CD4-positive, alpha-beta T cell (primary cell): ENCODE data around the gene TSPAN7. TPM values are rescaled to one million over a fixed set of nuclear protein-coding genes. Genes with fewer than 3 reads are reported as not detected.

ENCODE experiments used
- ATAC-seq: fragments of 200-7000 bp; cut with Tn5 transposase; one replicate; pipeline ENCODE4 v1.10.0; 2022; ENCODE audit warnings: mild to moderate bottlenecking; ENCODE audit not compliant: poor library complexity
- CTCF ChIA-PET: fragments of 350-600 bp; sonication (Branson Sonifier 250); formaldehyde crosslinking; loops from one replicate; lab custom pipeline; 2021; ENCODE audit warnings: antibody characterized with exemption, inconsistent platforms; lab: Charles Lee
- POLR2A ChIA-PET: fragments of 350-600 bp; sonication (Branson Sonifier 250); formaldehyde crosslinking; loops from one replicate; lab custom pipeline; 2021; ENCODE audit warnings: antibody characterized with exemption, inconsistent platforms; lab: Charles Lee
- DNase-seq, 14 experiments: peaks; one replicate each; pipeline ENCODE4 v3.0.0-alpha.2; 2013 to 2020; ENCODE audit warnings: mixed read lengths in 2 of 14
- H3K27ac ChIP-seq, 2 donors: one replicate each; pipeline versions ENCODE4 v1.5.1 to v1.7.0; 2013; ENCODE audit warnings: low read length in 2 of 2, low read depth in 1 of 2, mild to moderate bottlenecking in 1 of 2
- H3K27me3 ChIP-seq, 2 experiments: 1 replicate in 1 of 2; 2 replicates in 1 of 2; pipeline versions ENCODE4 v1.6.1 to v1.7.0; 2013; ENCODE audit warnings: low read length in 2 of 2, control low read depth in 1 of 2, mild to moderate bottlenecking in 1 of 2, moderate library complexity in 1 of 2; ENCODE audit not compliant: insufficient read depth in 2 of 2, control insufficient read depth in 1 of 2
- H3K36me3 ChIP-seq: one replicate; pipeline ENCODE4 v1.6.1; 2013; ENCODE audit warnings: low read length, control low read depth; ENCODE audit not compliant: insufficient read depth
- H3K4me1 ChIP-seq: one replicate; pipeline ENCODE4 v1.6.1; 2013; ENCODE audit warnings: low read length, control low read depth; ENCODE audit not compliant: insufficient read depth
- H3K4me3 ChIP-seq: one replicate; pipeline ENCODE4 v1.5.1; 2013; ENCODE audit warnings: mild to moderate bottlenecking, low read length, moderate library complexity
- H3K9me3 ChIP-seq, 2 experiments: 1 replicate in 1 of 2; 2 replicates in 1 of 2; pipeline versions ENCODE4 v1.6.1 to v1.7.0; 2013; ENCODE audit warnings: low read length in 2 of 2, mild to moderate bottlenecking in 2 of 2, control low read depth in 1 of 2, moderate library complexity in 1 of 2; ENCODE audit not compliant: control insufficient read depth in 1 of 2, insufficient read depth in 1 of 2
- H3K27ac Mint-ChIP-seq: one replicate; pipeline ENCODE4 v1.8.0; 2020; ENCODE audit warnings: mixed read lengths
- H3K27me3 Mint-ChIP-seq: one replicate; pipeline ENCODE4 v1.8.0; 2021; ENCODE audit warnings: mixed read lengths
- H3K36me3 Mint-ChIP-seq: one replicate; pipeline ENCODE4 v1.8.0; 2021; ENCODE audit warnings: low read depth, mixed read lengths
- H3K4me1 Mint-ChIP-seq: one replicate; pipeline ENCODE4 v1.8.0; 2021; ENCODE audit warnings: low read depth, mixed read lengths
- H3K4me3 Mint-ChIP-seq: one replicate; pipeline ENCODE4 v1.8.0; 2020; ENCODE audit warnings: mild to moderate bottlenecking, mixed read lengths
- H3K9me3 Mint-ChIP-seq: one replicate; pipeline ENCODE4 v1.8.0; 2020; ENCODE audit warnings: mixed read lengths
- intact Hi-C, 2 experiments: fragments of 100-400 bp; cut with DNase I in 1 of 2; cut with micrococcal nuclease in 1 of 2; formaldehyde crosslinking; loops; one replicate each; pipeline versions ENCODE4 v1.15.1 to v1.9.0; 2023 to 2025; cut with DNase I, micrococcal nuclease
- total RNA-seq, 174 experiments: library from RNA in 2 of 174; stranded (reverse) in 2 of 174; gene quantifications; one replicate each; pipeline ENCODE4 v1.2.3 and lab custom pipeline; 2021 to 2026
- TF ChIP-seq, protein P1 (sequence below): fragments of 200-600 bp; IDR thresholded peaks from one replicate; pipeline ENCODE4 v1.8.0; 2022; ENCODE audit warnings: antibody characterized with exemption, mild to moderate bottlenecking

Gene TSPAN7
- total RNA-seq, 2 experiments from 2014 or later = 0.36 TPM; not detected in 1

- Histone ChIP-seq H3K36me3 (no peaks in the 10 kb centered on the region), H3K9me3 (no peaks in the 10 kb centered on the region), H3K4me3 (no peak overlapping the region), H3K27me3 (no peaks in the 10 kb centered on the region), H3K27ac (no peak overlapping the region), H3K4me1 (no peaks in the 10 kb centered on the region)
- ATAC-seq (no peak), DNase-seq (no peak)
- Mint-ChIP-seq H3K9me3 (no peaks in the 10 kb centered on the region), H3K4me3 (no peak overlapping the region), H3K4me1 (no peaks in the 10 kb centered on the region), H3K27me3 (no peaks in the 10 kb centered on the region), H3K27ac (no peak overlapping the region), H3K36me3 (no peaks in the 10 kb centered on the region)
- intact Hi-C loops = no loop called here
- ChIA-PET CTCF (no interaction called here), POLR2A (no interaction called here)
- TF ChIP-seq, protein P1, sequence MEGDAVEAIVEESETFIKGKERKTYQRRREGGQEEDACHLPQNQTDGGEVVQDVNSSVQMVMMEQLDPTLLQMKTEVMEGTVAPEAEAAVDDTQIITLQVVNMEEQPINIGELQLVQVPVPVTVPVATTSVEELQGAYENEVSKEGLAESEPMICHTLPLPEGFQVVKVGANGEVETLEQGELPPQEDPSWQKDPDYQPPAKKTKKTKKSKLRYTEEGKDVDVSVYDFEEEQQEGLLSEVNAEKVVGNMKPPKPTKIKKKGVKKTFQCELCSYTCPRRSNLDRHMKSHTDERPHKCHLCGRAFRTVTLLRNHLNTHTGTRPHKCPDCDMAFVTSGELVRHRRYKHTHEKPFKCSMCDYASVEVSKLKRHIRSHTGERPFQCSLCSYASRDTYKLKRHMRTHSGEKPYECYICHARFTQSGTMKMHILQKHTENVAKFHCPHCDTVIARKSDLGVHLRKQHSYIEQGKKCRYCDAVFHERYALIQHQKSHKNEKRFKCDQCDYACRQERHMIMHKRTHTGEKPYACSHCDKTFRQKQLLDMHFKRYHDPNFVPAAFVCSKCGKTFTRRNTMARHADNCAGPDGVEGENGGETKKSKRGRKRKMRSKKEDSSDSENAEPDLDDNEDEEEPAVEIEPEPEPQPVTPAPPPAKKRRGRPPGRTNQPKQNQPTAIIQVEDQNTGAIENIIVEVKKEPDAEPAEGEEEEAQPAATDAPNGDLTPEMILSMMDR = no peak
Measured at GRCh38 chrX:38678821-38679220, 117.5 kb downstream of the TSPAN7 start.

GRCh38 chrX:38679695-38680094, 118.4 kb downstream of the TSPAN7 start:
- Mint-ChIP-seq H3K4me3 (no peak overlapping the region), H3K27ac (no peak overlapping the region), H3K36me3 (no peaks in the 10 kb centered on the region), H3K9me3 (no peaks in the 10 kb centered on the region), H3K4me1 (no peaks in the 10 kb centered on the region), H3K27me3 (no peaks in the 10 kb centered on the region)
- no peak for DNase-seq
- Histone ChIP-seq H3K27ac (no peak overlapping the region), H3K9me3 (no peaks in the 10 kb centered on the region), H3K36me3 (no peaks in the 10 kb centered on the region), H3K27me3 (no peaks in the 10 kb centered on the region), H3K4me1 (no peaks in the 10 kb centered on the region), H3K4me3 (no peak overlapping the region)
- ChIA-PET CTCF (no interaction called here), POLR2A (no interaction called here)
- ATAC-seq = no peak
- intact Hi-C loops = no loop called here
- TF ChIP-seq, protein P1 = no peak

GRCh38 chrX:38682095-38682494, 120.8 kb downstream of the TSPAN7 start:
- Histone ChIP-seq H3K4me3 (no peak overlapping the region), H3K36me3 (no peaks in the 10 kb centered on the region), H3K9me3 (no peaks in the 10 kb centered on the region), H3K4me1 (no peaks in the 10 kb centered on the region), H3K27ac (no peak overlapping the region), H3K27me3 (no peaks in the 10 kb centered on the region)
- TF ChIP-seq, protein P1 = no peak
- Mint-ChIP-seq H3K4me3 (no peak overlapping the region), H3K27me3 (no peaks in the 10 kb centered on the region), H3K36me3 (no peaks in the 10 kb centered on the region), H3K27ac (no peak overlapping the region), H3K4me1 (no peaks in the 10 kb centered on the region), H3K9me3 (no peaks in the 10 kb centered on the region)
- CTCF ChIA-PET = no interaction called here
- POLR2A ChIA-PET = no interaction called here
- intact Hi-C loops = no loop called here
- ATAC-seq = no peak
- no peak for DNase-seq
